Tibial nerve (tissue), 4 donors: ENCODE data around the gene CALCR.

ENCODE experiments used
- CTCF ChIP-seq, 5 experiments: fragments of 200-600 bp in 3 of 5; fragments of 450-650 bp in 2 of 5; sonication (generic) in 3 of 5; IDR thresholded peaks; one replicate each; pipeline ENCODE4 v1.5.1; 2016 to 2019; ENCODE audit warnings: antibody characterized with exemption in 5 of 5, mild to moderate bottlenecking in 3 of 5, moderate library complexity in 2 of 5
- EP300 ChIP-seq, 2 donors: sonication (generic); formaldehyde crosslinking; IDR thresholded peaks; one replicate each; pipeline ENCODE4 v1.6.1; 2017; ENCODE audit warnings: antibody characterized with exemption in 2 of 2, mild to moderate bottlenecking in 1 of 2
- POLR2A ChIP-seq, 2 donors: fragments of 450-650 bp; IDR thresholded peaks; one replicate each; pipeline ENCODE4 v1.6.1; 2017; ENCODE audit warnings: antibody characterized with exemption in 2 of 2, mild to moderate bottlenecking in 2 of 2, moderate library complexity in 2 of 2

DNA sequence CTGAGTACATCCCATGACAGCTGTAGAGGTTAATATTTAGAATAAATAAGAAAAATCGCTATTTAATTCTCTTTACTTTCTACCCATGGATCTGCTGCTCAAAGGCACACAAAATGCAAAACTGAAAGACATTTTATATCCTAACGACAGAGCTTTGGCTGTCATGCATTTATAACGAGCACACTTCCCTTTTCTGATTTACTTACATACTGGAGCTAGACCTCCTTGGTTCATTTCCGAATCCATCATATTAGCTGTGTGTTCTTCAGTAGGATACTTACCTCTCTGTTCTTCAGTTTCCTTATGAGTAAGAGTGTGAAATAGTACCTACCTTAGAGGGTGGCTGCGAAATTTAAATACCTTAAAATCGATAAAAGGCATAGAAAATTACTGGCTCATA is 10.9 kb downstream of the CALCR start:
- TF ChIP-seq CTCF (IDR thresholded peaks at IDR 0.05) (no peak), POLR2A (IDR thresholded peaks at IDR 0.05) (no peak), EP300 (IDR thresholded peaks at IDR 0.05) (no peak)
